Measurements from ENCODE around the gene PRKCE. TPM values are rescaled to one million over a fixed set of nuclear protein-coding genes. Genes with fewer than 3 reads are reported as not detected.

Gene PRKCE
- total RNA-seq, 4 donors from 2014 or later, result 20.0 to 29.7 (median 25.2) TPM

GRCh38 chr2:45806563-45807358, 155.3 kb downstream of the PRKCE start:
- H3K4me1 ChIP-seq, result no peaks in the 10 kb centered on the region
- H3K27me3 ChIP-seq, result no peaks in the 10 kb centered on the region
- H3K4me3 ChIP-seq, result no peak overlapping the region
- H3K27ac ChIP-seq, result no peak overlapping the region
- no peaks in the 10 kb centered on the region for H3K36me3 ChIP-seq
- no peak for DNase-seq
- no peak for TF ChIP-seq CTCF (IDR thresholded peaks at IDR 0.05)
- no peak for TF ChIP-seq POLR2A (IDR thresholded peaks at IDR 0.05)
- H3K9me3 ChIP-seq, result no peaks in the 10 kb centered on the region

DNA sequence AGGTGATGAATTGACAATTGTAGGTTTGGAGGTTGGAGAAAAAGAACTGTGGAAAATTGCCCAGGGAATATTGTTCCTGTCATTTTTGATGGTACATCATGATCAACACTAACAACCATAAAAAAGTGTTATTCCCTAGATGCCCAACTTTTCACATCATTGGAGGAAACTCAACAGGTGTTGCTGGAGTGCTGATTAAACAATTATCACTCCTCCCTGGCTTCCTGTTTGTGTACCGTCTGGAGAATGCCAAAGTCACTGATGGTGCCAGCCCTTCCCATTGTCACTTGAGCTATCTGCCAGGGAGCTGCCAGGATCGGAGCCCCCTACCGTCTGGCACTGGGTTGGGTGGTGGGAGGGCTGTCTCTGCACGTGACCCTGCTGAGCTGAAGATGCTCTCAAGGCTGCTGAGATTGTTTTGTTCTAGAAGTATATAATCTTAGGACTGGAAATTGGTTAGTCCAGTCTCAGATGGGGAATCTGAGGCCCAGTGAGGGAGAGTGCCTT, 156.9 kb downstream of the PRKCE start:
- TF ChIP-seq POLR2A (IDR thresholded peaks at IDR 0.05) (no peak), CTCF (IDR thresholded peaks at IDR 0.05) (no peak)
- H3K4me1 ChIP-seq, result no peaks in the 10 kb centered on the region
- no peak overlapping the region for H3K27ac ChIP-seq
- H3K4me3 ChIP-seq, result no peak overlapping the region
- no peaks in the 10 kb centered on the region for H3K27me3 ChIP-seq
- no peak for DNase-seq
- H3K9me3 ChIP-seq, result no peaks in the 10 kb centered on the region
- H3K36me3 ChIP-seq, result no peaks in the 10 kb centered on the region

GRCh38 chr2:45809205-45809604, 157.7 kb downstream of the PRKCE start:
- H3K4me3 ChIP-seq, result no peak overlapping the region
- TF ChIP-seq POLR2A (IDR thresholded peaks at IDR 0.05) (no peak), CTCF (IDR thresholded peaks at IDR 0.05) (no peak)
- H3K36me3 ChIP-seq, result no peaks in the 10 kb centered on the region
- H3K9me3 ChIP-seq, result no peaks in the 10 kb centered on the region
- no peak overlapping the region for H3K27ac ChIP-seq
- no peaks in the 10 kb centered on the region for H3K27me3 ChIP-seq
- H3K4me1 ChIP-seq, result no peaks in the 10 kb centered on the region
- no peak for DNase-seq

- no peaks in the 10 kb centered on the region for H3K27me3 ChIP-seq
- peak overlapping the region in 1 of 4 donors; percentile 62 for H3K27ac ChIP-seq
- H3K9me3 ChIP-seq, result no peaks in the 10 kb centered on the region
- no peak for DNase-seq
- no peak overlapping the region for H3K4me3 ChIP-seq
- no peaks in the 10 kb centered on the region for H3K36me3 ChIP-seq
- TF ChIP-seq POLR2A (IDR thresholded peaks at IDR 0.05) (no peak), CTCF (IDR thresholded peaks at IDR 0.05) (no peak)
- no peaks in the 10 kb centered on the region for H3K4me1 ChIP-seq
Measured at GRCh38 chr2:45812011-45812500, 160.6 kb downstream of the PRKCE start.

DNA sequence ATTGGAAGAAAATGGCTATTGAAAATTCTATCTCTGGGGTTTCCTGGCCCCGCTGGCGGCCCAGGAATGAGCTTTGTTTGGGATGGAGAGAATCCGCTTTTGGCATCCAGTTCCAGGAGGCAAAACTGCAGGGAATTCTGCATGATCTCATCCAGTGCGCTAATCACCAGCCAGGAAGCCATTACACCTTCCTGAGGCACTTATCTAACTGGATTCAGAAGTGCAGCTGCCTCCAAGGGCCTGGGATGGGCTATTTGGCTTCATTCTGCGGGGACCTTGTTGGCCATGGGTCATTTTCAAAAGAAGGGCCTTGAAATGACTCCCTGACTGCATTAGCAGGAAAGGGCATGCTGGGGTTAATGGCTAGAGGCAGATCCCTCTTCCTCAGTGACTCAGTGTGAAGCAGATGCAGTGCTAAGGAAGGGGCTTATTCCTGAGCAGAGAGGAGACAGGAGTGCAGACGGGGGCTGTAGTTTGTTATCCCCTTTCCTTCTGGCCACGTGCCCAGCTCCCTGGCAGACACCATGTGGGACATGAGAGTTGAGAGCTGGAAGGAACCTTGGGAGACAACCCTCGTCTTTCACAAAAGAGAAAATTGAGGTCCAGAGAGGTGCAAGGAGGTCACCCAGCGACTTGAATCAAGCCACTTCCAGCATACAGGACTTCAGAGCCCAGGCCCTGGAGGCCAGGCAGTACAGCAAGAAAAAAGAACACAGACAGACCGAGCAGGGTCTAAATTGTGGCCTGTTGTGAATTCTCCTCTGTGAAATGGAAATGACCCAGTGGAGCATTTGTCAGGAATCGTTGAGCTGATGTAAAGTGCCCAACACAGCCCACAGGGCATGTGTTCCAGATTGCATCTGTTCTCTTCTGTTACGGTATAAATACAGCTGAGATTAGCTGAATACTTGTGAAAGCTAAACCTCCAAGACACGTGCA, 161.8 kb downstream of the PRKCE start:
- Histone ChIP-seq H3K27me3 (no peaks in the 10 kb centered on the region), H3K27ac (peak overlapping the region in 1 of 4 donors; percentile 62), H3K36me3 (no peaks in the 10 kb centered on the region), H3K4me3 (no peak overlapping the region), H3K4me1 (no peaks in the 10 kb centered on the region), H3K9me3 (no peaks in the 10 kb centered on the region)
- TF ChIP-seq POLR2A (IDR thresholded peaks at IDR 0.05) (no peak), CTCF (IDR thresholded peaks at IDR 0.05) (no peak)
- no peak for DNase-seq
